K562 (cell line): ENCODE data around the gene IDI1.

Experiments
- BRD9 ChIP-seq: fragments of 450-650 bp; IDR thresholded peaks from 2 replicates; pipeline ENCODE4 v1.6.1; 2018; ENCODE audit warnings: low read depth; ENCODE audit not compliant: partially characterized antibody
- CTCF ChIP-seq, 3 experiments: IDR thresholded peaks in 2 of 3; conservative IDR thresholded peaks in 1 of 3; 2 replicates each; pipeline ENCODE4 v1.5.1; 2011 to 2012; ENCODE audit warnings: low read length in 3 of 3, mild to moderate bottlenecking in 3 of 3, control low read depth in 2 of 3, improper control_type of control experiment in 1 of 3, inconsistent platforms in 1 of 3, low read depth in 1 of 3, mixed read lengths in 1 of 3, moderate library complexity in 1 of 3; ENCODE audit not compliant: insufficient read depth in 2 of 3
- EP300 ChIP-seq: IDR thresholded peaks from 2 replicates; pipeline ENCODE4 v1.6.1; 2012; ENCODE audit warnings: low read length, improper control_type of control experiment
- EZH2 ChIP-seq: IDR thresholded peaks from 2 replicates; pipeline ENCODE4 v1.6.1; 2012; ENCODE audit warnings: low read depth, mild to moderate bottlenecking, inconsistent platforms, low read length, borderline replicate concordance
- FIP1L1 ChIP-seq: fragments of 200-400 bp; formaldehyde crosslinking; IDR thresholded peaks from 2 replicates; pipeline ENCODE4 v1.6.1; 2018; ENCODE audit warnings: mild to moderate bottlenecking, low read depth, low read length; ENCODE audit not compliant: poor library complexity, severe bottlenecking
- GATA2 ChIP-seq: sonication (generic); formaldehyde crosslinking; IDR thresholded peaks from 2 replicates; pipeline ENCODE4 v1.4.0; 2020; ENCODE audit warnings: mild to moderate bottlenecking, missing genetic modification reagents
- JUND ChIP-seq, 2 experiments: IDR thresholded peaks; 2 replicates in 1 of 2; 3 replicates in 1 of 2; pipeline ENCODE4 v1.6.1; 2011; ENCODE audit warnings: borderline replicate concordance in 2 of 2, low read depth in 2 of 2, low read length in 2 of 2, improper control_type of control experiment in 1 of 2, missing biosample characterization in 1 of 2, missing genetic modification characterization in 1 of 2, missing genetic modification reagents in 1 of 2
- MYC ChIP-seq, 2 experiments: fragments of 250-450 bp in 1 of 2; sonication (Bioruptor Pico) in 1 of 2; IDR thresholded peaks; 2 replicates each; pipeline versions ENCODE4 v1.5.1 to v1.6.1; 2012 to 2021; ENCODE audit warnings: low read depth in 2 of 2, borderline replicate concordance in 1 of 2, improper control_type of control experiment in 1 of 2, low read length in 1 of 2, mild to moderate bottlenecking in 1 of 2, moderate library complexity in 1 of 2
- NFATC3 ChIP-seq: fragments of 450-650 bp; IDR thresholded peaks from 2 replicates; pipeline ENCODE4 v1.6.1; 2017; ENCODE audit warnings: mild to moderate bottlenecking
- SAFB ChIP-seq: fragments of 200-400 bp; formaldehyde crosslinking; IDR thresholded peaks from 2 replicates; pipeline ENCODE4 v1.6.1; 2017; ENCODE audit warnings: low read depth, low read length, borderline replicate concordance
- XRCC5 ChIP-seq: fragments of 200-400 bp; formaldehyde crosslinking; IDR thresholded peaks from 2 replicates; pipeline ENCODE4 v1.6.1; 2017; ENCODE audit warnings: low read depth, mild to moderate bottlenecking, low read length
- YY1 ChIP-seq, 3 experiments: IDR thresholded peaks; 2 replicates each; pipeline ENCODE4 v1.6.1; 2011; ENCODE audit warnings: low read length in 2 of 3, mild to moderate bottlenecking in 2 of 3, moderate library complexity in 2 of 3, borderline replicate concordance in 1 of 3, control low read depth in 1 of 3, low read depth in 1 of 3; ENCODE audit not compliant: insufficient read depth in 3 of 3, insufficient replicate concordance in 2 of 3, control insufficient read depth in 1 of 3, insufficient read length in 1 of 3; ENCODE audit errors: extremely low read depth in 1 of 3

GRCh38 chr10:1003884-1004670 is 44.8 kb downstream of the IDI1 start:
- no peak for TF ChIP-seq YY1 (IDR thresholded peaks at IDR 0.05; ENCODE audit: borderline replicate concordance in 1 of 3, control insufficient read depth in 1 of 3, extremely low read depth in 1 of 3, insufficient read depth in 3 of 3, insufficient read length in 1 of 3, insufficient replicate concordance in 2 of 3, low read depth in 1 of 3, low read length in 2 of 3)
- TF ChIP-seq XRCC5: no peak
- TF ChIP-seq GATA2: no peak
- no peak for TF ChIP-seq BRD9
- no peak for TF ChIP-seq SAFB
- TF ChIP-seq FIP1L1: no peak
- TF ChIP-seq EZH2: no peak
- TF ChIP-seq CTCF (IDR thresholded peaks at IDR 0.05 in 2 of 3, conservative IDR thresholded peaks at IDR 0.05 in 1 of 3; ENCODE audit: insufficient read depth in 2 of 3, low read depth in 1 of 3, low read length in 3 of 3): no peak
- no peak for TF ChIP-seq NFATC3
- TF ChIP-seq MYC (IDR thresholded peaks at IDR 0.05; ENCODE audit: low read depth, low read length): no peak
- TF ChIP-seq MYC (CRISPR knock-in tag; IDR thresholded peaks at IDR 0.05; ENCODE audit: borderline replicate concordance, low read depth): no peak
- TF ChIP-seq JUND (IDR thresholded peaks at IDR 0.05; ENCODE audit: borderline replicate concordance, low read depth, low read length): no peak
- no peak for TF ChIP-seq JUND (tag; IDR thresholded peaks at IDR 0.05; ENCODE audit: borderline replicate concordance, low read depth, low read length)
- no peak for TF ChIP-seq EP300
